HG02870 (cell line): ENCODE results near the gene ZNF831.

Experiments used
- ATAC-seq: cut with Tn5 transposase; IDR thresholded peaks from one replicate; pipeline ENCODE4 v1.9.1; 2021; ENCODE audit warnings: mild to moderate bottlenecking, moderate library complexity; ENCODE audit not compliant: unreplicated experiment

Gene ZNF831

DNA sequence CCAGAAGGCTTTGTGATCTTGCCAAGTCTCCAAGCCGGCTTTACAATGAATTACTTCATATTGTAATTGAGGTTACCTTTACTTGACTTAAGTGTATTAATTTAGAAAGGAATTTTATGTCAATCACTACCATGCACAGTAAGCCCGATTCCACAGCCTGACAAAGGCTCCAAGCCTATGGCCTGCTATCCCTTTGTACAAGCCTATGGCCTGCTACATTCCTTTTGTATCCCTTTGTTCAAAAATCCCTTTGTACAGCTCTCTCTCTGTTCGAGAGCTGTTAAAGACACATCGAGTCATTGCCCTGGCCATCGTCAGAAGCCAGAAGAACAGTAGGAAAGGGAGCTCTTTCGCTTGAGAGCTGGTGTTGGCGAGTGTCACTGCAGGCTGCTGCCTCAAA lies 134.1 kb downstream of the ZNF831 start:
- ATAC-seq, result no peak

DNA sequence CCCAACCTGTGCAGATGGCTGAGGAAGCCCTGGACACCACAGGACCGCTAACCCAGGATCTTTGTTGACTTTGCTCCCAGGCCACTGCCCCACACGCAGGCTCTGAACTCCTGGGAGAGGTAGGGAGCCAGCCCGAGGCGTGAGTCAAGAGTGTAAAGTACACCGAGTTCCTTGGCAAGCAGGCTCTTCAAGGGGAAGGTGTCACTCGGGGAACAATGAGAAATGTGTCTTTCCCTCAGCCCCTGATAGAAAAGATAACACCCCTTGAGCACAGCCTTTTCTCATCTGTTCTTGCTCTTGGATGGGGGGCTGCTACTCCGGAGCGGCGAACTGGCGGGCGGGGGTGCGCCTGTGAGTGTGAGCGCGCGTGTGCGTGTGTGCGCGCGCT lies 136.3 kb downstream of the ZNF831 start:
- ATAC-seq, result no peak

DNA sequence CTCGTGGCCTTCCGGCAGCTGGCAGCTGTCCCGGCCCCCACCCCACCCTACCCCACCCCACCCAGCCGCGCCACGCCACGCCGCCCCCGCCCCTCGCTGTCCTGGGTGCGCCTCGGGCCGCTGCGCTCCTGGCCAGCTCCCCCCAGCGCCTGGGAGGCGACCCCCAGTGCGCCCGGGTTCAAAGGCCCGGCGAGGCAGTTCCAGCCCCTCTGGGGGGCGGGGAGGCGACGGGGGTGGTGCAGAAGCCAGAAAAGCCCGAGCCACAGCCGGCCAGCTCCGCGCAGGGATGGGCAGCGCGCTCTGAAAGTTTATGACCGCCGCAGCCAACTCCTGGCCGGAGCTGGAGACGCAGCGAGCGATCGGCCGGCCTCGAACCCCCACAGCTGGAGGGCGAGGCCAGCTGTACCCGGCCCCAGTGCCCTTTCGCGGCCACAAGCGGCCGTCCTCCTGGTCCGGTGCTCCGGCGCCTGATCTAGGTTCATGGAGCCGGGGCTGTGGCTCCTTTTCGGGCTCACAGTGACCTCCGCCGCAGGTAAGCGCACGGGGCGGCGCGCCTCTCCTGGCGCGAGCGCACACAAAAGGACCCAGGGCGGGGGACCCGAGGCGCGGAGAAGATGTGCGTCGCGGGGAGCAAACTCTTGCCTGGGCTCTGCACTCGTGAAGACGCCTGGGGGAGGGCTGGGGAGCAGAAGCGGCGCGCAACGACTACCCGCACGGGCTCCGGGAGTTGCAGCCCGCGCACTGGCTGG lies 136.9 kb downstream of the ZNF831 start, which contains the start of gene EDN3:
Gene EDN3, plus strand, starts transcription at position 279 of the 749 bp plus-strand sequence. Its CDS starts 202 bp downstream, at position 481.
- ATAC-seq, result no peak

DNA sequence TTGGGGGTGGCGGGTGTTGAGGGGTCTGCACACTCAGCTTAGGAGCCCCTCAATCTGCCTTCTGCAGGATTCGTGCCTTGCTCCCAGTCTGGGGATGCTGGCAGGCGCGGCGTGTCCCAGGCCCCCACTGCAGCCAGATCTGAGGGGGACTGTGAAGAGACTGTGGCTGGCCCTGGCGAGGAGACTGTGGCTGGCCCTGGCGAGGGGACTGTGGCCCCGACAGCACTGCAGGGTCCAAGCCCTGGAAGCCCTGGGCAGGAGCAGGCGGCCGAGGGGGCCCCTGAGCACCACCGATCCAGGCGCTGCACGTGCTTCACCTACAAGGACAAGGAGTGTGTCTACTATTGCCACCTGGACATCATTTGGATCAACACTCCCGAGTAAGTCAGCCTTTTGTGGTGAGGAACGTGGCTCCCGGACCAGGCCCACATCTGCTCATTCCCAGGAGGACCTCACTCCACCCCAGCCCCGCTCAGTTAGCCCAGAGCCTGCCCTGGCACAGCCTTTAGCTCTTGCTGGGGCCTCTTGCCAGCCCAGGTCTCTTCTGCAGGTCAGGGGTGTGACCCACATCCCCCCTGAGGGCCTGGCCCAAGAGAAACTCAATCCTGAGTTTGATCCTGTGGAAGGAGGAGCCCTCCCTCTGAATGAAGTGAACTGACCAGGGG lies 137.9 kb downstream of the ZNF831 start:
- no peak for ATAC-seq

DNA sequence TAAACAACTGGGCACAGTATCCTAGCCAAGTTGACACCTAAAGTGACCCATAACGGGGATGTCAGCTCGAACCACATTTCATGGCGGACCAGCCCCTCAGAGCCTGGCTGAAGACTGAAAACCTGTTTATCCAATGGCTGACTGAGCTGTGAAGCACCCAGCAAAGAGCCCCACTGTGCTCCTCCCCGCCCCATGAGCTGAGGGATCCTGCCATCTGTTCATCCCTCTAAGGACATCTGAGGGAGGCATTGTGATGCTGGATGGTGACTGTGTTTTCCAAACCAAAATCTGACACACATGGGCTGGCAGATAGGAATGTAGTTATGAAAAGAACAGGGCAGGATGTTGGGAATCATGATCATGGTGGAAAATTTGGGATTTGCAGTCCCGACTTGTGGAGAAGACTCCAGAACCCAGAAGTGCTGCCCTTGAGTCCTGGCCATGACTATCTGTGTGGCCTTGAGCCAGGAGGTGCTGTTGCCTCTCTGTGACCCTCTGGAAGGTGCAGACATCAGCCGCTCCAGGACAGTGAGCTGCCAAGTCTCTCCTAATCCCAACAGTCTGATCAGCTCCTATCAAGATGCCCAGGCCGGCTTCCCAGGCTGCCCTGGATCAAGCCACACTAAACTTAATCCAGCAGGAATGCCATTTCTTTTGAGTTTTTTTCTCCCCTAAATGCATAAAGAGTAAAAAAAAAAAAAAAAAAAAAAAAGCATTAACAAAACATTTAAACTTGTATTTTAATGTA lies 142.5 kb downstream of the ZNF831 start:
- ATAC-seq, result no peak

DNA sequence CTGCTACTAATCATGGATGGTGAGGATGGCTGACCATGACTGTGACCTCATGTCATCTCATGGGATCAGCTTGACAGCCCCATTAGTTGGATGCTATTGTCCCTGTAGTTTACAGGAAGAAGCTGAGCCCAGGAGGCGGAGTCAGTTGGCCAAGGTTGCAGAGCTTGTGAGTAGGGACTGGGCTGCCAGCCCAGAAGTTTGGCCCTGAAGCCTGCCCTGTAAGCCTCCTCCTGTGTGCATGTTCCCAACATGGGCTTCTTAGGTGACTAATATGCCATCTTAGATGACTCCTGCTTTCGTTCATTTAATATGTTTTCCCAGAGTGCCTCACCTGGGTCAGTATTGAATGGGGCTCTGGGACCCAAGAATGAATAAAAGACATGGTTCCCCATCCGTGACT lies 143.6 kb downstream of the ZNF831 start:
- ATAC-seq, result no peak
